Smooth muscle cell of the brain vasculature (primary cell): ENCODE results near the gene IGFBP7.

ENCODE experiments used
- DNase-seq: peaks from one replicate; pipeline ENCODE4 v3.0.0-alpha.2; 2012; ENCODE audit warnings: low read depth, low spot score

IGFBP7 gene

DNA sequence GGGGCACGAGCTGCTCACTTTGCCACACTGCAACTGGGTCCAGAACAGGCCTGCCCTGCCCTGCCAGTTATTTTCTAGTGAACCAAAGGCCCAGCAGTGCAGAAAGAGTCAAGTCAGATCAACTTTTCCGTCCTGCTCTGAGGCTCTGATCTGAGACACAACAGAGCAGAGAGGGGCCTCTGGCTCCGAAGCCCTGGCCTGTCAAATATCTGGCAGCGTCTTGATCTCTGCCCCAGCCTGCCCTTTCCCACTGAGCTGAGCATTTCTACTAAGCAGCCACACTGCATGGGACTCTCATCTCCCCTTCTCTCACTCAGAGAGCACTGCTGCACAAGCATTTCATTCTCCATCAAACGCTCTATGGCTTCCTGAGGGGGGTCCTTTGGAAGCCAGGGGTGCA, 11.8 kb downstream of the IGFBP7 start:
- no peak for DNase-seq

DNA sequence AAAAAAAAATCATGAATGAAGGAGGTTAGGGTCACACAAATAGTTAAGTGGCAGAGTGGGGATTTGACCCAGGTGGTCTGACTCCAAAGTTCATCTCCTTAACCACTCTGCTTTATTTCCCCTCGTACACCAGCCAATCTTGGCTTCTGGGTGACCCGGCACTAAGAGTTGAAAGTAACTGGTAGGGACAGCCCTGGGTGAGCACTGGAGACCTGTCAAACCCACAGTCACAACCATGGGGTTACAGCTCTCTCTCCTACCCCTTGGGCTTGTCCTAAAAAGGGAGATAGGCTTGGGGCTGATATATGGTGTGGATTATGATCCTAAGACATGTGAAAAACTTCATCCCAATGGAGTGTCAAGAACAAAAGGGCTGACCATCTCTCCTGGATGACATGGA, 12.5 kb downstream of the IGFBP7 start:
- DNase-seq = no peak

DNA sequence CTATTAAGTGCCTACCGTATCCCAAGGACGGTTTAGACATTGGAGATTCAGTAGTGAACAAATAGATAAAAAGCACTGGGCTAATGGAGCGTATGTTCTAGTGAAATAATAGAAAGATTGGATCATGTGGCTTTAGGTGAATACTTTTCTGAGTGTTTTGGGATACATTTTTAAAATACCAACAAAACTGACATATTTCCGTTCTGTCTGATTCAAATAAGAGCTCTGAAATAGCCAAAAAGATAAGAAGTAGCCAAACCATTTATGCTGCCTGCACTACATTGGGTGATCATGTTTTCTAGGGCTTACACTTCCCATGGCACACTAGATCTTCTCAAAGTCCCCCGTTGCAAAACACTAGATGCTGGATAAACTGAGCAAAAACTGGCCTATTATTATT, 14.2 kb downstream of the IGFBP7 start:
- DNase-seq = no peak

DNA sequence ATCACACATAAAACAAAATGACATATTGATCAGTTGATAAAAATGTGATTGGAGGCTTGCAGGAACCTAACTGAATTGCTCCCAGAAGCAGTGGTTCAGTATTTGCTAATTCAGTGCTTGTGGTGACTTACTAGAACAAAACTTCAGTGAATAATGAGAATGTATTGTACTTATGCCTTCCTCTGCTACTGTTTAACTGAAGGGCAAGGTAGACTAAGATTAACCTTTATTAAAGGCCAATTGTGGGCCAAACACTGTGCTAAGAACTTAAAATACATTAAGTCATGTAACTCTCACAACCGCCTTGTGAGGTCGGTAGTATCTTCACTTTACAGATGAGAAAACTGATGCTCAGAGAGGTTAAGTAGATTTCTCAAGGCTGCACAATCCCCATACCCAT, 14.9 kb downstream of the IGFBP7 start:
- DNase-seq = no peak

DNA sequence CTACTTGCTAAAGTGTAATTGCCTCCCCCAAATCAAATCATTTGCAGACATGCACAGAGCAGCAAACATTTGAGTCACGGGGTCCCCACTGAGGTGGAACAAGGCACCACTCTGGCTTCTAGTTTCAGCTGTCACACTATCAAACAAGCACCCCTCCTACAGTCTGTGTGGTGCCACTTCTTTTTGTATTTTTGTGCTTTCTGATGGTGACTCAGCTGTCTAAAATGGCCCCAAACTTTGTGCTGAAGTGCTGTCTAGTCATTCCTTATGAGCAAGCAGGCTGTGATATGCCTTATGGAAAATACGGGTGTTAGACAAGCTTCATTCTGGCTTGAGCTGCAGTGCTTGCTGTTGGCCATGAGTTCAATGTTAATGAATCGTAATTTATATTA, 15.4 kb downstream of the IGFBP7 start:
- DNase-seq = no peak

DNA sequence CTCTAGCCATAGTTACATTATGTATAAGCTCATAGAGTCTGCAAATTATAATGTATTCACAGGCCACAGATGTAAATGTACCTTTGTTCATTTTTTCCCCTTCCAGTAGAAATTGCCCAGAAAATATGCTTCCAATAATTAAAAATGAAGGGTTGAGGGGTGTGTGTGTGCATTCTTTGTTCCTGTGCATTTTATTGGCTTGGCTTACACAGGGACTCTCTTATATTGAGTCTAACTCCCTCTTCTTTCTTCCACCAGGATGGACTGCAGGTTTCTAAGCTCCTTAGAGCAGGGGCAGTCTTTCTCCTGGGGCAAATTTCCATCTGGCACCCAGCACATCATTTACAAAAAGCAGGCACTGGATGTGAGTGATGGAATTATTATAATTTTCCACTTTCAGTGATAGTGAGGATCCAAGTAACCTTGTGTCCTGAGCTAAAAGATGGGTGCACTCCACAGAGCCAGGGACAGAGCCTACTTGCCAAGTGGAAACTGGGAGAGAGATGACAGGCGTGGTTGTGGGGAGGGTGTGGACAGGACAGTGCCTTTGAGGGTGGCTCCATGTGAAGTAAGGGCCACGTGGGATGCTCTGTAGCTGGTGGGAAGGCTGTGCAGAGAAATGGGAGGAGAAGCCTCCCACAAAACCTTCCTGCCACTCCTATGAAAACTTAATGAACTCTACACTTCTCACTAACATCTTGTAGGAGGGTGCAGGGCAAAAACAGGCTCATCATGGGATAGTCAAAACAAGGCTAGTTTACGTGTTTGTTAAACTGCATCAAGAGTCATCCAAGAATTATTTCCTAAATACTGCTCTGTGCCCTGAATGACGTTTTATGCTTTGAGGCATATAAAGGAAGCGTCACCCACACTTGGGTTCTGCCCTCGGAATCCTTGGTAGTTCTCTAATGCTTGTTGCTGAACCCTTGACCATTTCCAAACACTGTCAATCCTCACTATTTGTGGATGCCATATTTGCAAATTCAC, 16.0 kb downstream of the IGFBP7 start:
- DNase-seq = no peak

DNA sequence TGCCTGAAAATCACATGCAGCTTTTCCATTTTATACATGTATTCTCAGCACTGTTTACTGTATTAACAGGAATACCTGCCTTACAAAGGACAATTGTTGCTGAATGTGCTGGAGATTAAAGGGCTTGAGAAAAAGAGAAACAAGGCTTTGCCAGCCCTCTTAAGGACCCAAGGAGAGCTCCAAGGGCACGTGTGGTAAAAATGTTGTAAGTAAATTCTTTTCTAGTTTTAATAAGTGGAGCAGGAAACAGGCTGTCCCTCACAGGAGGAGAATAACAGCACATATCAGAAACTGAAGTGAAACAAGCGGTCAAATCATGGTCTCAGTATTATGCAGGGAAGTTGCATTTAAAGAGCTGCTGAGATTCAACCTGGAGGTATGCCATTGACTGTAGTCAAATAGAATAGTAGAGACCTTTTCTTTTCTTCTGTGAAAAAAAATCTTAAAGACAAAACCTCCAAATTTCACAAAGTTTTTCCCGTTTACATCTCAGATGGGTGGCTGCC, 18.5 kb downstream of the IGFBP7 start:
- DNase-seq = no peak

DNA sequence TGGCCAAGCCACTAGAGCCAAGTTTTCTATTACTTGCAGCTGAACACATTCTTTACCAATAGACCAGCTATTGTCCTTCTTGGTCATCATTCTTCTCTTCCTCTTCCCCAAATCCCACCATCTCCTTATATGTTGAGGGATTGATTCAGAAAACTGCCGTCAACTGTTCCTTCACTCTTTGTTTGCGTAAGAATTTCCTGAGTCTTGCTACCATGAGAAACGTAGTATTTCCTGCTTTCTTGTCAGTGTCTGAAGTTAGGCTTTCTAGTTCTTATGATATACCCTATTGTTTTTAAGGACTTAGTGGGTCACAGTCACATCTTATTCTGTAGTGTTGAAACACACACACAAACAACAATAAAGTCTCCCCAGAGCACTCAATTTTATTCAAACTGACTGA, 20.1 kb downstream of the IGFBP7 start:
- no peak for DNase-seq

DNA sequence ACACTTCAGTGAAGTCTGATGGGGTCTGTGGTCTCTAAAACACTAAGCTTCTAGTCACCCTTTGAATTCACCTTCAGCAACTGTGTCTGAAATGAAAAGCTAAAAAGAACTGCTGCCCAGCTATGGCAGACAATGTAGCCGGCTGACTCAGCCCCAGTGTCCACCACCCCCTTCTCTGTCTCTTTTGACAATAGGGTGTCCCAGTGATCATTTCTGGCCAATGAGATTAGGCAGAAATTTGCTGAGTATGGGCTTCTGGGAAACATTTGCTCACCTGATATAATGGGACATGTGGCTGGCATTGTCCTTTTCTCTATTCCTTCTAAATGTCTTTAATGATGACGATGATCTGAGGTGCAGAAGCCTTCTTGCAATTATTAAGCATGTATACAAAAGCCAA, 20.6 kb downstream of the IGFBP7 start:
- DNase-seq = no peak

DNA sequence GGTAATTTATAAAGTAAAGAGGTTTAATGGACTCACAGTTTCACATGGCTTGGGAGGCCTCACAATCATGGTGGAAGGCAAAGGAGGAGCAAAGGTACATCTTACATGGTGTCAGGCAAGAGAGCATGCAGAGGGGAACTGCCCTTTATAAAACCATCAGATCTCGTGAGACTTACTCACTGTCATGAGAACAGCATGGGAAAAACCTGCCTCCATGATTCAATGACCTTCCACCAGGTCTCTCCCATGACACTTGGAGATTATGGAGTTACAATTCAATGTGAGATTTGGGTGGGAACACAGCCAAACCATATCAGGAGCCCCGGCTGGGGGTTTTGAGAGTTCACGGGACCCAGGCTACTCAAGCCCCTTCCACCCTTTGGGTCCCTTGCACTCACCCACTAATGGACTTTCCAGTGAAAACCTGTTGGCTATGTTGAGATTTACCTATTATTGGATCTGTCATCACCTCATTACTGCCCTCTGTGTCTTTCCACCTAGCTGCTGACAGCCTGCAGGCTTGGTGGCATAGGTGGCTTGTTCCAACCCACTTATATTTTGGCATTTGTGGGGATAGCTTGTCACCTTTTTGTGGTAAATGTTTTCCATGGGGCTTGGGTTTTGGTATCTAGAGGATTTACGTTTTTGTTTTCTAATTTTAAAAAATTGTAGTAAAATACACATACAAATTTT, 24.0 kb downstream of the IGFBP7 start:
- DNase-seq = no peak

DNA sequence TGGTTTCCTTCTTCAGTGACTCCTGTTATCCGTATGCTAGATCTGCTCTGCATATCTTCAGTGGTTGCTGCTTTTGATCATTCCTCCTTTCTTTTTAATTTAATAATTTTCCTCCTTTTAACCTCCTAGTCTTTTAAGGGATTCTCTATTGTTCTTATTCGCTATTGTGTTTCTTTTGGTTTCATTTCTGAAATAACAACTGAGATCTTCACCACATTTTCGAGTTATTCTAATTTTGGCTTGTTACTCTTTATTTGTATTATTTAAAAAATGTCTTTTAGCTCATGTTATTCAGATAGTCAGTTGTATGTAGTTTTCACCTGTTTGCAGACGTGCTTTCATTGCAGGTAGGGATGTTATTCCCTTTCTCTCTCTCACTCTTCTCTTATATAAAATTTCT, 24.9 kb downstream of the IGFBP7 start:
- no peak for DNase-seq

DNA sequence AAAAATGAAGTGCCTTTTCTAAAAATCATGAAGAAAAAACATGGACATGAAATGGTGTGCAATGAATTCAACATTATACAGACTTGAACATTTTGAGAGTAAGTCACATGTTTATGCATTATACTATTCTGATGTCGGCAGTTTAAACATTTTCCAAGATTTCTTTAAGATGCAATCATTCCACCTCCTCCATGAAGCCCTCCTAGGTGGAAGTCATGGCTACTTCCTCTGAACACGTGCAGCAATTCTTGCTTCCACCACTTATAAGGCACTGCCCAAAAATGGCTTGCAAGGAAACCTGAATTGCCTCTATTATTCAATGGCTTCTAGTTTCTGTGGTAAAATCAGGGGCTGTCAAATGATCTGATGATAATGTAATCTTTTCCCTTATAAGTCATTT, 25.8 kb downstream of the IGFBP7 start:
- no peak for DNase-seq

DNA sequence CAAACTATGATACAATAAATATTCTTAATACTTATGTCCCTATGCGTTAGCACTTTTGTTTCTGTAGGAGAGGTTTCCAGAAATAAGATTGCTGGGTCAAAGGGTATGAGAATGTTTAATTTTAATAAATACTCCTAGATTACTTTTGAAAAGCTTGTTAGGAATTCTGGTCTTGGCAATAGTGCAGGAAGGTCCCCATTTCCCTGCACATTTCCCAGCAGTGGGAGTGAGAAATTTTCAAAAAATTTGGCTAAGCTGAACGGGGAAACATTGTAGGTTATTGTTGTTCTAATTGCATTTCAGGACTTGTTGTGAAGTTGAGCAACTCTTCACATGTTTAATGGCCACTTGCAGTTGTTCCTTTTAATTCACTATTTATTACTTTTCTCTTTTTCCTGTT, 27.1 kb downstream of the IGFBP7 start:
- no peak for DNase-seq

DNA sequence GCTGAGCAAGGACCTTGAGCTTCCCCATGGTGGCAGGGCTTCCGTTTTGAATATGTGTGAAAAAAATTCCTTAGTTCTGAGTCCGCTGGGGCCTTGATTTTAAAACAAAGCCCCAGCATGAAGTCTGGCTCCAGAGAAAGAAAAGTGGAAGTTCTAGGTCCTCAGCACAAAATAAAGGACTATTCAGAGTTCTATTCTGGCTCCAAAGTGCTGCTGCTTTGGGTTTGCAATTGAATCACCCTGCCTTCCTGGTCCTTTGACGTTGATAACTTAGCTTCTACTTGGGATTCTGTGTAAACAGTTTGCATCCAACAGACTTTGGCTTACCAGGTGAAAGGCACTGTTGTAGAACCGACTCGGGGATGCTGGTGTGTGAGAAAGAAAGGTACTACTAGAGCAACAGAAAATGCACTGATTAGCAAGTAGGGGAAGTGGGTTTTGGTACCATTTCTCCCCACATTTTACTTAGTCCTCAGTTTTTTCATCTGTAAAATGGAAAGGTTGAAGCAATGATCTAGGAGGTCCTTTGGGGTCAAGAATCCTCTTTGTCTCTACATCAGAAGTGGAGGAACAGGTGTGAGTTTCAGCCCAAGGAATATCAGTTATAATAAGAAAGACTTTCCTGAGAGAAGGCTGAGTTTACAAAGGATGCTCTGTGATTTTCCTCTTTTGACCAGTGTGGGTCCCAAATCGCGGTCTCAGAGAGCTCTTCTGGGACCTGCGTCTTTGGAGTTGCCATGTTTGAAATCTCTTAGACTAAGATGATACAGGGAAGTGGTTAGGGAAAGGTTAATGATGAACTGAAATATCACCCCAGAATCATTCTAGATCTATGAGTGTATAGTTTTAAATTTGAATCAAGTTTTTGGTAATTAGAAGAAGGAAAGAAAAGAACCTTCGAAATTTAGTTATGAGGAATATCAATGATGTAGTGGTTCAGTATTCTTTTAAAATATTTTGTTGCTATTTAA, 28.2 kb downstream of the IGFBP7 start:
- DNase-seq = no peak

DNA sequence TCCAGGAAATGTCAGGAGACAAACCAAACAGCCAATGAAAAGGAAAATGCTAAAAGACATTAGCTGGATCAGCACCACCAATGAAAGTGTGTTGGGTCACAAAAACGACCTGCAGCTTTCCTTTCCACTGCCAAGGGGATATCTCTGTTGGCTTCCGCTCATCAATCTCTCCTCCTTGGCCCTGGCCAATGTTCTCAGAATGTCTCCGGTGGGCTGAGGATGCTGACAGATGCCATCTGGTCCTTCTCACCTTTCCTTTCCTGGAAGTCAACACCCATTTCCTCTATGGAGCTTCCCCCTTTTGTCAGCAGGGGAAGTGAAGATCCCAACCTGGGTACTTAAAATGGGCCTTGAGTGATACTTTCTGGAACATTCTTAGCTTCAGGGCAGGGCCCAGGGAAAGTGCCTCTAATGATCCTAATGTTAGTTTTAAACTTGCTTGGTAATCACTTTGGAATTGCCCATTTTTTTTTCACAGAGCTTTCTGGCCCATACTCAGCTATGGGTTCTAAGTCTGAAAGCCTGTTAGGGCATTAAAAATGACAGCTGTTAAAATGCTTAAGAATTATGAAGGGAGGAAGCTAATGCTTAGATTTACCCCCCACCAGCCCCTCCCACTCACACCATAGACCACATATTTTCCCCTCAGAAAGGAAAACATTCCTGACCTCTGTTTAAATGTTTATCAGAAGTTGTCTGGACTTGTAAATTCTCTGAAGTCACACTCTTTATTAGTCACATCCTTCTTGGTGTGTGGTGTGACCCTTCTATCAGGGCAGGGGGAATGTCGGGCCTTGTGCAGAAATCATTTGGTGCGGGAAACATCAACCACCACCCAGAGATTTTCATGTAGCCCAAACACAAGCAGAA, 29.2 kb downstream of the IGFBP7 start:
- DNase-seq = peak; percentile 94

DNA sequence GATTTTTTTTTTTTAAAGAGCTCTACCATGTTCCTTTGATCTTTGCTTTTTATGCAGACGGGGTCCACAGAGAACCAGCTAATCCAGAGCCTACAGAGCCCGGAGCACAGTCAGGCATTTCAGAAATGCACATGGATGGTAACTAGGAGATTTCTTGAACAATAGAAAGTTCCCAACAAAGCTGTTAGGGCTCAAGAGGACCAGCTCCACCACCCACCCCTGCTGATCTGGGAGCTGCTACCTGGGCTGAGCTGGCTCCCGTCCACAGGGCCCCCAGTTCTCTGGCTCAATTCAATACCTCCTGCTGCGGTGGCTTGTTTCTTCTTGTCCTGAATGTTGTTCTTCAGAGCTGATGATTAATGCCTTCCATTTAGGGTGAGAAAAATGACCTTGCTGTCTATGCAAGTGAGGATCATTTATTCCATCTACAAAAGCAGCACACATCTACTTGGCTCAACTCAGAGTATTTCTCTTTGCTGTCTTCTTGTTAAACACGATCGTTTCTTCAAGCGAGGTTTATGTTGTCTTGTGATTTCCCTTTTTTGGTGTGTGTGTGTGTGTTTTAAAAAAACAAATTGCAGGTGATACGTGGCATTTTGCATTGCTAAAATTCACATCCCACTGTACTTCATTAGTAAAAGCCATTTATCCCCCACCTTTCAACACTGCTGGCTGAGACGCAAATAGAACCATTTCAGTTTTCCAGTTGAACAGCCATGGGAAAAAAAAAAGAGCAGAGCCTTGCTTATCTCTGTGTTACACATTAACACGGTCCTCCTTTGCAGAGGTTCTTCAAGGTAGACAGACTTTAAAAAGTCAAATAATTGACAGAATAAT, 31.3 kb downstream of the IGFBP7 start:
- peak; percentile 79 for DNase-seq

DNA sequence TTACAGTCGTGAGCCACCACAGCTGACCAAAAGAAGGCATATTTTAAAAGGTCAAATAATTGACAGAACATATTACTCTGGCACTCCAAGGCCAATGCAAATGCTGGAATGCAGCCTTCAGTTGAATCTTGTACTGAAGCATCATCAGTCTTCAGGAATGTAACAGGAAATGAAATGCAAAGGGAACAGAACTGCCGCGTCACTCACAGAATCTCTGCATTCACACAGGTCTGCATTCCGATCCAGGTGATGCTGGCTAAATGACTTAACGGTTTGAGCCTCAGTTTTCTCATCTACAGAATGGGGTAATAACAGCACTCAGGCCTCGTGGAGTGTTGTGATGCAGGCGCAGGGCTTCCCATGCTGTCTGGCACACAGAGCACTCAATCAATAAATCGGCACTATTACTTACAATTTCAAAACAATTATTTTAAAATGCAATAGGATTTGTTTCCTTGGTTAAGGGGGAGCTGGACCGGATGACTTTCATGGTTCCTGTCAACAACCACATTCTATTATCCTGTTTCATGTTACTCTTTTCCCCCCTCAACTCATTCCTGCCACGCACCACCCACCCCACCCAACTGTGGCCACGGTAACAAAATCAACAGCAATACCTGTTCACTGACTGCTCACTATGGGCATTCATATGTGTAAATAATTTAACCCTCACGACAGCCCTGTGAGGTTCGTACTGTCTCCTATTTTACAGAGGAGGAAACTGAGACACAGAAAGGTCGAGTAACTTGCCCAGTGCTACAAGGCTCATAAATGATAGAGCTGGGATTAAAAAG, 32.4 kb downstream of the IGFBP7 start:
- no peak for DNase-seq

DNA sequence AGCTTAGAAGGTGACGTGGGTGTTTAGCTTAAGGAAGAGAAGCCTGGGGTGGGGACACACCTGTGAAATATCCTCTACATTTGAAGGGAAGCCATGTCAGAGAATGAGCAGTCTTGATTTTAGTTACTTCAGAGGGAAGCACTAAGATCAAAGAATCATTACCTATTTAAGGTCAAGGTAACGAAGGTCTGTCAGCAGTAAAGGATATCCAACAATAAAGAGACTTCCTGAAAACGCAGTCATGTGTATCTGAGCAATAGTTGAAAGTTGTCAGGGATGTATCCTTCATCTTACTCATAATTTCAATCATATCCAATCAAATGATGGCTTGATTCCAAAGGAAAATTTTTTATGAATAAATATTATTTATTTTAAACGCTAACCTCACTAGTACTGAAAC, 33.5 kb downstream of the IGFBP7 start:
- DNase-seq = no peak

DNA sequence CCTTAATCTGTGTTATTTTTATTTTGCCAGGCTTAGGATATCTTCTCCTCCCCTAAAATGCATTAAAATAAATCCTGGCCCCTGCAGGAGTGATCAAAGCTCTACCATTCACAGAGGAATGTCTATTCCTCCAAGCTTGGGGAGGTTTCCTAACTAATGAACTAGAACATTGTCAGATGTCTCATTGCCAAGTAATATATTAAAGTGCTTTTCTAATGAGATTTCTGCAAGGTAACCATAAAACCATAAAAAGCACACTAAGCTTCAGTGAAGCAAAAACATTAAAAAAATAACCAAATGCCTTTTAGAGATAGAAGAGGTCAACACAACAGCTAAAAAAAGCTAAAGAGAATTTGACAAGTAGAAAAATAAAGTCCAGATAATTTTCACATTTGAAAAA, 34.8 kb downstream of the IGFBP7 start:
- no peak for DNase-seq
